Measurements from ENCODE around the gene E2F7. TPM values are rescaled to one million over a fixed set of nuclear protein-coding genes. Genes with fewer than 3 reads are reported as not detected.

Gene E2F7
- total RNA-seq, 1 donor from 2014 or later, result 53.3 TPM

DNA sequence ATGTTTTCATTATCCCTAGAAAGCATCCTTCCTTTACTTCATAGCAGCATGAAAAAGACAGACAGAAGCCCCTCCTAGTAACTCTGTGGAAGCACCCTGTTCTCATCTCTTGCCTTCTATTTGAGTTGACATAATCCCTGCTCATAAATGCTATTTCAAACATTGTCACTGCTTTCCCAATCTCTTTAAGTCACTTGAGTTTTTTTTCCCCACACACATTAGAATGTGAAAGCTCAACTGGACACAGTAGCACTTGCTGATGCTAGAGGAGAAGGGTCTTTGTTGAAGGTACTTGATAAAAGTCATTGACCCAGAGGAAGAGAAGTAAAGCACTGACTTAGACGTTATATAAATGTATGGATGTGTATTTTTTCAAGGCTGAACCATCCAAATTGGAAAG lies 3.0 kb downstream of the E2F7 start:
- DNase-seq (ENCODE audit: low read depth), result no peak
- Histone ChIP-seq H3K4me3 (ENCODE audit: low read depth, low read length) (no peak overlapping the region), H3K27me3 (ENCODE audit: control insufficient read depth, insufficient read depth, low read length) (no peaks in the 10 kb centered on the region), H3K36me3 (ENCODE audit: control insufficient read depth, insufficient read depth, low read length) (no peaks in the 10 kb centered on the region)
- TF ChIP-seq, protein P1, sequence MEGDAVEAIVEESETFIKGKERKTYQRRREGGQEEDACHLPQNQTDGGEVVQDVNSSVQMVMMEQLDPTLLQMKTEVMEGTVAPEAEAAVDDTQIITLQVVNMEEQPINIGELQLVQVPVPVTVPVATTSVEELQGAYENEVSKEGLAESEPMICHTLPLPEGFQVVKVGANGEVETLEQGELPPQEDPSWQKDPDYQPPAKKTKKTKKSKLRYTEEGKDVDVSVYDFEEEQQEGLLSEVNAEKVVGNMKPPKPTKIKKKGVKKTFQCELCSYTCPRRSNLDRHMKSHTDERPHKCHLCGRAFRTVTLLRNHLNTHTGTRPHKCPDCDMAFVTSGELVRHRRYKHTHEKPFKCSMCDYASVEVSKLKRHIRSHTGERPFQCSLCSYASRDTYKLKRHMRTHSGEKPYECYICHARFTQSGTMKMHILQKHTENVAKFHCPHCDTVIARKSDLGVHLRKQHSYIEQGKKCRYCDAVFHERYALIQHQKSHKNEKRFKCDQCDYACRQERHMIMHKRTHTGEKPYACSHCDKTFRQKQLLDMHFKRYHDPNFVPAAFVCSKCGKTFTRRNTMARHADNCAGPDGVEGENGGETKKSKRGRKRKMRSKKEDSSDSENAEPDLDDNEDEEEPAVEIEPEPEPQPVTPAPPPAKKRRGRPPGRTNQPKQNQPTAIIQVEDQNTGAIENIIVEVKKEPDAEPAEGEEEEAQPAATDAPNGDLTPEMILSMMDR (IDR thresholded peaks at IDR 0.05; ENCODE audit: insufficient read depth, low read length, poor library complexity, severe bottlenecking), result no peak

GRCh38 chr12:77060883-77061240 lies 4.5 kb downstream of the E2F7 start:
- H3K27me3 ChIP-seq (ENCODE audit: control insufficient read depth, insufficient read depth, low read length), result no peaks in the 10 kb centered on the region
- no peak for DNase-seq (ENCODE audit: low read depth)
- H3K4me3 ChIP-seq (ENCODE audit: low read depth, low read length), result no peak overlapping the region
- H3K36me3 ChIP-seq (ENCODE audit: control insufficient read depth, insufficient read depth, low read length), result no peaks in the 10 kb centered on the region
- TF ChIP-seq, protein P1 (IDR thresholded peaks at IDR 0.05; ENCODE audit: insufficient read depth, low read length, poor library complexity, severe bottlenecking), result no peak

GRCh38 chr12:77060136-77060882 lies 5.1 kb downstream of the E2F7 start:
- TF ChIP-seq, protein P1 (IDR thresholded peaks at IDR 0.05; ENCODE audit: insufficient read depth, low read length, poor library complexity, severe bottlenecking), result no peak

DNA sequence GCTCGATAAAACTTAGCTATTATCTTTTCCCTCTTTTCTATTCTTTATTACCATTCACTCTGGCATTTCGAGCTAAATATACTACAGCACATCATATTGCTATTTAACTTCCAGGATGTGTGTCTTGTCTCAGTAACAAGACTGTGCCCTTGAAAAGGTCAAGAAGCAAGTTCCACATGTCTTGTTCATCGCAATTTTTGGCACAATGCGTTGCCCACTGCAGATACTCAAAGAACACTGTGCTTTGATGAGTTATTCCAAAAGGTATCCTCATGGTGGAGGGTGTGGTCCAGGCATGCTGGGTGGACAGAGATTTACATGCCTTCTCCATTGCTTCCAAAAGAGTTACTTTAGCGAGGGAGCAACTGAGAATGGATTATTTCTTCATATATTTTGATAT lies 6.6 kb downstream of the E2F7 start:
- TF ChIP-seq, protein P1 (IDR thresholded peaks at IDR 0.05; ENCODE audit: insufficient read depth, low read length, poor library complexity, severe bottlenecking), result no peak
- Histone ChIP-seq H3K36me3 (ENCODE audit: control insufficient read depth, insufficient read depth, low read length) (no peaks in the 10 kb centered on the region), H3K27me3 (ENCODE audit: control insufficient read depth, insufficient read depth, low read length) (no peaks in the 10 kb centered on the region), H3K4me3 (ENCODE audit: low read depth, low read length) (no peak overlapping the region)
- DNase-seq (ENCODE audit: low read depth), result no peak

More at GRCh38 chr12:77060136-77060882, 5.1 kb downstream of the E2F7 start:
- DNase-seq (ENCODE audit: low read depth), result no peak
- no peaks in the 10 kb centered on the region for H3K36me3 ChIP-seq (ENCODE audit: control insufficient read depth, insufficient read depth, low read length)
- no peak overlapping the region for H3K4me3 ChIP-seq (ENCODE audit: low read depth, low read length)
- no peaks in the 10 kb centered on the region for H3K27me3 ChIP-seq (ENCODE audit: control insufficient read depth, insufficient read depth, low read length)

DNA sequence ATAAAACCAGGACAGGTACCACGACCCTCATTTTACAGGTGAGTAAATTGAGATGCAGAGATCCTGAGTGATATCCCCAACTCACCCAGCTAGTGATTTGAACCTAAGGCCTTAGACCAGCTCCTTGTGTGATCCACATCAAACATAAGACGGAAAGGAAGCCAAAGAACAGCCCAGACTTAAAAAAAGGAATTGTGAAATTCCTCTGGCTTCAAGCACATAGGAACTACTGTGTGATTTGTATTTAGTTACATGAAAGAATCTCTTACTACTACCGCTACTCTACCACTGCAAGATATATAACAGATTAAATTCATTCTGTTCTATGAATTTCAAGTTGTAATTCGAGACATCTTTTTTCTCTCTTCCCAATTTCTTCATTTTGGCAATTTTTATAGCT lies 10.5 kb downstream of the E2F7 start:
- H3K36me3 ChIP-seq (ENCODE audit: control insufficient read depth, insufficient read depth, low read length), result no peaks in the 10 kb centered on the region

More for the DNA sequence above, 10.5 kb downstream of the E2F7 start:
- DNase-seq (ENCODE audit: low read depth), result no peak
- H3K27me3 ChIP-seq (ENCODE audit: control insufficient read depth, insufficient read depth, low read length), result no peaks in the 10 kb centered on the region
- no peak overlapping the region for H3K4me3 ChIP-seq (ENCODE audit: low read depth, low read length)
- TF ChIP-seq, protein P1 (IDR thresholded peaks at IDR 0.05; ENCODE audit: insufficient read depth, low read length, poor library complexity, severe bottlenecking), result no peak
